ENCODE results near the gene ZCCHC17. TPM values are rescaled to one million over a fixed set of nuclear protein-coding genes. Genes with fewer than 3 reads are reported as not detected.

ZCCHC17 gene
- total RNA-seq, 1 experiment from 2014 or later = 42.0 TPM

- Mint-ChIP-seq H3K4me3 (no peak overlapping the region), H3K9me3 (peaks cover 7% of the 10 kb centered on the region), H3K27ac (no peak overlapping the region), H3K27me3 (ENCODE audit: low read depth) (peaks cover 9% of the 10 kb centered on the region), H3K36me3 (no peaks in the 10 kb centered on the region), H3K4me1 (peaks cover 9% of the 10 kb centered on the region)
- TF ChIP-seq NFYB (CRISPR knock-in tag; conservative IDR thresholded peaks at IDR 0.05; ENCODE audit: low read depth) = no peak
- no peak for TF ChIP-seq ZNF317 (CRISPR knock-in tag; IDR thresholded peaks at IDR 0.05; ENCODE audit: borderline replicate concordance, low read depth)
- TF ChIP-seq ESRRA (CRISPR knock-in tag; IDR thresholded peaks at IDR 0.05; ENCODE audit: borderline replicate concordance) = no peak
- TF ChIP-seq ZSCAN18 (CRISPR knock-in tag; IDR thresholded peaks at IDR 0.05) = no peak
- TF ChIP-seq USF2 (CRISPR knock-in tag; IDR thresholded peaks at IDR 0.05) = no peak
- TF ChIP-seq MYBL2 (CRISPR knock-in tag; IDR thresholded peaks at IDR 0.05) = no peak
- no peak for TF ChIP-seq HMGA2 (CRISPR knock-in tag; IDR thresholded peaks at IDR 0.05)
- TF ChIP-seq MXD4 (CRISPR knock-in tag; IDR thresholded peaks at IDR 0.05; ENCODE audit: borderline replicate concordance) = no peak
- TF ChIP-seq MAX (CRISPR knock-in tag; IDR thresholded peaks at IDR 0.05) = no peak
- TF ChIP-seq FOXK1 (CRISPR knock-in tag; IDR thresholded peaks at IDR 0.05) = no peak
- TF ChIP-seq ATF3 (CRISPR knock-in tag; conservative IDR thresholded peaks at IDR 0.05) = no peak
- TF ChIP-seq NR3C1 (CRISPR knock-in tag; conservative IDR thresholded peaks at IDR 0.05; ENCODE audit: low read depth) = no peak
- no peak for TF ChIP-seq NFE2L1 (CRISPR knock-in tag; IDR thresholded peaks at IDR 0.05)
- TF ChIP-seq IRF2 (CRISPR knock-in tag; IDR thresholded peaks at IDR 0.05; ENCODE audit: borderline replicate concordance, low read depth) = no peak
- TF ChIP-seq JAZF1 (CRISPR knock-in tag; IDR thresholded peaks at IDR 0.05) = no peak
- ChIA-PET CTCF (interaction anchor here (1.7 kb wide), 1 partner anchor 216 kb away, joined by 4 read pairs; no protein-coding TSS in a partner anchor), POLR2A (no interaction called here)
- ATAC-seq (no peak), DNase-seq (ENCODE audit: low spot score) (no peak)
Measured at GRCh38 chr1:31399976-31400375, 103.1 kb downstream of the ZCCHC17 start.

GRCh38 chr1:31400393-31400792, 103.6 kb downstream of the ZCCHC17 start:
- H3K27ac Mint-ChIP-seq = no peak overlapping the region
- no peak for DNase-seq (ENCODE audit: low spot score)
- ATAC-seq = no peak
- peaks cover 7% of the 10 kb centered on the region for H3K9me3 Mint-ChIP-seq
- no peak overlapping the region for H3K4me3 Mint-ChIP-seq
- peaks cover 5% of the 10 kb centered on the region for H3K27me3 Mint-ChIP-seq (ENCODE audit: low read depth)
- no peak for TF ChIP-seq ZBTB43 (CRISPR knock-in tag; IDR thresholded peaks at IDR 0.05)
- no peak for TF ChIP-seq MYBL2 (CRISPR knock-in tag; IDR thresholded peaks at IDR 0.05)
- no peak for TF ChIP-seq SOX15 (CRISPR knock-in tag; IDR thresholded peaks at IDR 0.05)
- TF ChIP-seq ZNF416 (CRISPR knock-in tag; IDR thresholded peaks at IDR 0.05) = no peak
- no peak for TF ChIP-seq NR1H2 (CRISPR knock-in tag; IDR thresholded peaks at IDR 0.05)
- no peak for TF ChIP-seq ZNF121 (CRISPR knock-in tag; IDR thresholded peaks at IDR 0.05)
- no peak for TF ChIP-seq ELF4 (CRISPR knock-in tag; IDR thresholded peaks at IDR 0.05; ENCODE audit: low read depth)
- TF ChIP-seq ZMAT4 (CRISPR knock-in tag; IDR thresholded peaks at IDR 0.05) = no peak
- no peak for TF ChIP-seq ESRRA (CRISPR knock-in tag; IDR thresholded peaks at IDR 0.05; ENCODE audit: borderline replicate concordance)
- TF ChIP-seq SP1 (CRISPR knock-in tag; conservative IDR thresholded peaks at IDR 0.05) = no peak
- POLR2A ChIA-PET = no interaction called here
- CTCF ChIA-PET = interaction anchor here (2.8 kb wide), 2 partner anchors 21 to 149 kb away, joined by 7 to 9 read pairs; no protein-coding TSS in a partner anchor
- peaks cover 9% of the 10 kb centered on the region for H3K4me1 Mint-ChIP-seq
- H3K36me3 Mint-ChIP-seq = no peaks in the 10 kb centered on the region

Measured in WTC11 (cell line).